GM18858 (cell line): ENCODE results near the gene LRAT.

ENCODE experiments used
- ATAC-seq: cut with Tn5 transposase; IDR thresholded peaks from one replicate; pipeline ENCODE4 v1.9.1; 2021; ENCODE audit not compliant: unreplicated experiment

Gene LRAT

DNA sequence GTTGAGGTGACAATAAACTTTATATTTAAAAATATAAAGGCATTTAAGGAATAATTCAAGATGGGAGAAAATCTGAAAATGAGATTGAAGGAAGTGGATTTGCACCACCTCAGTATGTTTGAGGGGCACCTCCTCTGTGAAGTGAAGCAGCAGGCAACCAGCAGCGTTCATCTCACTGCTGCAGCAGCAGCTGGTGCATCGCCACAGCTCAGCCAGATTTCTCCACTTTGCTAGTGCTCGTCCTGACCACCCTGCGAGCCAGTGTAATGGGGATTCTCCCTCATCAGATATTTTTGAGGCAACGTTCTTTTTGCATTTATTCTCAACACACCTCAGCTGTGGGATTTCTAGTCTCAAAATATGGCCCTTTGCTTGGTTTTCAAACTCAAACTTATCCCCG lies 13.9 kb downstream of the LRAT start:
- ATAC-seq: no peak

DNA sequence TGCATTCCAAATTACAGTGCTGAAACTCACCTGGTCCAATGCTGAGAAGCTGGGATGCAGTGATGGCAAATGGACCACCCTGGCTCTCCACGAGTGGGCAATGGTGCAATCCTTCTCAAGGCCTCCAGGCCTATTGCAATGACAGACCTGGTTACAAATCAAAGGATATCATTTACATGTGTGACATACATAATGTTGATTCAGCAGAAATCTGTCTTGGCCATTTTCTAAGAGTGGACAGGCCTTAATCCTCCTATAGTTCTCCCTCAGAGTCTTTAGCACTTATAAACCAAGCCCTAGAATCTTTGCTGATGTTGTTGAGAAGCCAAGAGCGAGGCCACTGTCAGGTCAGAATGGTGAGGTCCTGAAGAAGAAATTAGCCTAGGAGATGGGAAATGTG lies 17.1 kb downstream of the LRAT start:
- no peak for ATAC-seq

- no peak for ATAC-seq
Measured at GRCh38 chr4:154778264-154778663, 34.5 kb downstream of the LRAT start.

DNA sequence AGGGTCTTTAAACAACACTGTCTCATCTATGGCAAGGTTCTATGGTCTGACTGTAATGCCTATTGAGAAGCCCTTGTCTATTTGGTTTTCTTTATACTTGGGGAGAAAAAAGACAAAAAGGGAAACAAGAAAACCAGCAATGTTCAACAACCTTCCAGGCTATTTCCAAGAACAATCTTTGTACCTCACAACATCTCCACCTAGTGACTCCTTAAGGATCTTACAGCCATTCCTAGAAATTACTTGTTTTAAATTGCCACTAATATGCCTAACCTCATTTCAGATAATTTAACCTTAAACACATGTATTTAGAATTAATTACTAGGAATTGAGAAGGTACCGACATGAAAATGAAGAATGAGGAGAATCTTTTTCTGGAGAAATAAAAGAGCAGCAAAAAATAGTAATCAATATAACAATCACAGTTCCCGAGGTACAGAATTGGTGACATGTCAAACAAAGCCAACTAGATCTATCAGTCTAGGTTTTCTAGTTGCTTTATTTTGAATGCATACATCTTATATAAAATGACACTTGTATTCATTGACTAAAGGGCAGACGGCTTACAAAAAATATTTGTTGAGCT lies 35.7 kb downstream of the LRAT start:
- ATAC-seq: no peak

DNA sequence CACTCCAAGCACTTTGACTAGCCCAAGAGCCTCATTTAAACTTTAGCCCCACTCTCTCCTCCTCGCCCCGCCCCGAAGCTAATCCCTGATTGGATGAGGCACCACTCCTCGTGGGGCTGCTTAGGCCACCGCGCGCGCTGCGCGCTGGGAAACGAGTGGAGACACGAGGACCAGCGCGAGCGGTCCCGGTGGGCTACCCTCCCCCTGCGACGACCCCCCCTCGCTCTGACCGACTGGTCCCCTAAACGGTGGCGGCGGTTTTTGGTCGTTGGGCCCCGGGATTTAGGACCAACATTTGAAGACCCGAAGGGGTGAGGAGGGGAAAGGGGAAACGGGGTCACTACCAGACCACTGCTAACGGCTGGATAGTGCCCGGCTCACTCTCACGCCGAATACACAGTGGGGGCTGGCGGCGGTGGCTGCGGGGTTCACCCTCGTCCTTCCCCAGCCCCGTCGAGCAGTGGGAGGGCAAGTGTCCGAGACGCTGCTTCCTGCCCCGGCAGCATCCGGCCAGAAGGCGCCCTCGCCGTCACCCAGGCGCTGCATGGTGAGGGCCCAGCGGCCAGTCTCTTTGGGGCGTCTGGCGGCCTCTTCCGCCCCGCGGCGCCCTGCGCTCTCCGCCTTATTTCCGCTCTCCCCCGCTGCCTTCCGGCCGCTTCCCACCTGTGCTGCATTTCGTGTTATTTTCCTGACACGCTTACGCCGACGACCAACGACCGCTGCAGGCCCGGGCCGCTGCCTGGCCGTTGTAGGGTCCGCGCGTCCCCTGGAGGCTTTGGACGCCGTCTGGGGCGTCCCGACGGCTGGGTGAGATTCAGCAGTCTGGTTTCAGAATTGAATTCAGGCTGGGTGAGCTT lies 37.6 kb downstream of the LRAT start, which contains the start of gene RBM46:
RBM46 (plus strand) TSS at position 147 of the 857 bp plus-strand sequence. CDS start 15,481 bp downstream, outside the sequence.
- ATAC-seq: no peak

DNA sequence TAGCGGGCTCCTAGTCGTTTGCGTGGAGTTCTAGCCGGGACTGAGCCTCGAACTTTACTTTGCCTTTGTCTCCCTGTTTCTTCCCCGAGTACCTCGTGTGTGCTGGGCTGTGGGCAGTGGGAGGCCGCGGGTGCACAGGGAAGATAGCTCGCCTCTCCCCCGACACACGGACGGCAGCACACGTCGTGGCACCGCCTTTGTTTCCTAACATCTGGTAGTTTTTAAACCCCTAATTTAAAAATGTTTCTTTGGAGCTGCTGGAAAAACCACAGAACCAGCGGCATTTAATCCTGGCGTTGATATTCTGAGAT lies 38.1 kb downstream of the LRAT start:
- ATAC-seq: no peak
